IMR-90 (cell line): ENCODE results near the gene MLH1. TPM values are rescaled to one million over a fixed set of nuclear protein-coding genes. Genes with fewer than 3 reads are reported as not detected.

Experiments
- ATAC-seq: fragments of 200-7000 bp; cut with Tn5 transposase; 2 replicates; pipeline ENCODE4 v1.9.1; 2020; ENCODE audit warnings: low read depth, mild to moderate bottlenecking, moderate library complexity
- BruUV-seq: library from RNA; stranded (reverse); fragments of 400-500 nt; replicated peaks from 2 replicates; lab custom pipeline; 2021; lab: Mats Ljungman, UMichigan
- CTCF ChIA-PET: fragments of 300-600 bp; formaldehyde crosslinking; extraction: SDS; loops from one replicate; lab custom pipeline; 2021; ENCODE audit warnings: antibody characterized with exemption; lab: Yijun Ruan, JAX
- POLR2A ChIA-PET: fragments of 300-600 bp; sonication (Branson Sonifier 250); formaldehyde crosslinking; loops from one replicate; lab custom pipeline; 2022; ENCODE audit warnings: antibody characterized with exemption; ENCODE audit not compliant: unreplicated experiment; lab: Charles Lee
- DNase-seq: peaks from one replicate; pipeline ENCODE4 v3.0.0; 2013
- H2AFZ ChIP-seq: replicated peaks from 2 replicates; pipeline ENCODE3; 2013; ENCODE audit warnings: low read length, mild to moderate bottlenecking; ENCODE audit not compliant: poor library complexity
- H2AK5ac ChIP-seq: 2 replicates; pipeline ENCODE4 v1.6.1; 2013; ENCODE audit warnings: low read depth, low read length, inconsistent platforms
- H2AK9ac ChIP-seq: replicated peaks from 2 replicates; pipeline ENCODE3; 2013; ENCODE audit warnings: mild to moderate bottlenecking, low read depth, low read length, moderate library complexity; ENCODE audit not compliant: poor library complexity
- H2BK120ac ChIP-seq: 2 replicates; pipeline ENCODE4 v1.6.1; 2013; ENCODE audit warnings: low read depth, low read length, inconsistent platforms
- H2BK15ac ChIP-seq: 3 replicates; pipeline ENCODE4 v1.6.1; 2013; ENCODE audit warnings: low read depth, low read length, inconsistent platforms
- H2BK20ac ChIP-seq: 2 replicates; pipeline ENCODE4 v1.6.1; 2013; ENCODE audit warnings: low read depth, mild to moderate bottlenecking, inconsistent platforms, low read length, moderate library complexity
- H2BK5ac ChIP-seq: 2 replicates; pipeline ENCODE4 v1.6.1; 2013; ENCODE audit warnings: mild to moderate bottlenecking, low read depth, low read length, inconsistent platforms; ENCODE audit not compliant: poor library complexity, severe bottlenecking
- H3K14ac ChIP-seq: replicated peaks from 2 replicates; pipeline ENCODE4 v1.6.1; 2013; ENCODE audit warnings: low read depth, low read length, inconsistent platforms
- H3K18ac ChIP-seq: 2 replicates; pipeline ENCODE4 v1.6.1; 2013; ENCODE audit warnings: low read depth, low read length, control low read depth
- H3K23ac ChIP-seq: 2 replicates; pipeline ENCODE4 v1.6.1; 2013; ENCODE audit warnings: low read depth, low read length, inconsistent platforms
- H3K27ac ChIP-seq: 2 replicates; pipeline ENCODE4 v1.5.1; 2013; ENCODE audit warnings: mild to moderate bottlenecking, control low read depth, low read length; ENCODE audit not compliant: insufficient read depth
- H3K27me3 ChIP-seq: 2 replicates; pipeline ENCODE4 v1.6.1; 2013; ENCODE audit warnings: low read length; ENCODE audit not compliant: control insufficient read depth, insufficient read depth
- H3K36me3 ChIP-seq: 2 replicates; pipeline ENCODE4 v1.6.1; 2013; ENCODE audit warnings: low read length, mixed read lengths; ENCODE audit not compliant: control insufficient read depth, insufficient read depth
- H3K4ac ChIP-seq: 2 replicates; pipeline ENCODE4 v1.6.1; 2013; ENCODE audit warnings: low read depth, low read length, inconsistent platforms
- H3K4me1 ChIP-seq: 2 replicates; pipeline ENCODE4 v1.6.1; 2013; ENCODE audit warnings: low read length, mixed read lengths; ENCODE audit not compliant: control insufficient read depth, insufficient read depth
- H3K4me2 ChIP-seq: 2 replicates; pipeline ENCODE4 v1.6.1; 2013; ENCODE audit warnings: low read depth, mild to moderate bottlenecking, control low read depth, low read length, moderate library complexity
- H3K4me3 ChIP-seq: 2 replicates; pipeline ENCODE4 v1.5.1; 2013; ENCODE audit warnings: low read depth, mild to moderate bottlenecking, control low read depth, low read length, moderate library complexity; ENCODE audit not compliant: insufficient read depth
- H3K56ac ChIP-seq: 2 replicates; pipeline ENCODE4 v1.6.1; 2013; ENCODE audit warnings: low read length, inconsistent platforms; ENCODE audit not compliant: insufficient read depth; ENCODE audit errors: extremely low read depth
- H3K79me1 ChIP-seq, 2 experiments: 2 replicates each; pipeline ENCODE4 v1.6.1; 2013; ENCODE audit warnings: low read length in 2 of 2, inconsistent platforms in 1 of 2, low read depth in 1 of 2
- H3K9ac ChIP-seq: 2 replicates; pipeline ENCODE4 v1.6.1; 2013; ENCODE audit warnings: low read depth, low read length, control low read depth
- H3K9me1 ChIP-seq: 2 replicates; pipeline ENCODE4 v1.6.1; 2013; ENCODE audit warnings: low read length, inconsistent platforms; ENCODE audit not compliant: insufficient read depth
- H3K9me3 ChIP-seq: 2 replicates; pipeline ENCODE4 v1.6.1; 2013; ENCODE audit warnings: low read length; ENCODE audit not compliant: control insufficient read depth, insufficient read depth
- H4K20me1 ChIP-seq: 2 replicates; pipeline ENCODE4 v1.6.1; 2013; ENCODE audit warnings: low read length, inconsistent platforms; ENCODE audit not compliant: insufficient read depth
- H4K5ac ChIP-seq: 2 replicates; pipeline ENCODE4 v1.6.1; 2013; ENCODE audit warnings: mild to moderate bottlenecking, low read depth, low read length, control low read depth
- H4K8ac ChIP-seq, 2 experiments: 2 replicates each; pipeline ENCODE4 v1.6.1; 2013; ENCODE audit warnings: low read depth in 2 of 2, low read length in 2 of 2, control low read depth in 1 of 2, inconsistent platforms in 1 of 2
- H4K91ac ChIP-seq: 2 replicates; pipeline ENCODE4 v1.6.1; 2013; ENCODE audit warnings: low read depth, low read length, inconsistent platforms; ENCODE audit not compliant: insufficient read depth
- BHLHE40 ChIP-seq: fragments of 150-350 bp; IDR thresholded peaks from 2 replicates; pipeline ENCODE4 v1.6.1; 2016; ENCODE audit warnings: mild to moderate bottlenecking, low read depth, low read length
- CTCF ChIP-seq: conservative IDR thresholded peaks from 2 replicates; pipeline ENCODE4 v1.5.1; 2012; ENCODE audit warnings: mild to moderate bottlenecking, low read depth, low read length, improper control_type of control experiment
- MAZ ChIP-seq: IDR thresholded peaks from 2 replicates; pipeline ENCODE4 v1.6.1; 2012; ENCODE audit warnings: low read depth, mild to moderate bottlenecking, low read length, improper control_type of control experiment, moderate library complexity, borderline replicate concordance
- RCOR1 ChIP-seq: IDR thresholded peaks from 2 replicates; pipeline ENCODE4 v1.6.1; 2012; ENCODE audit warnings: mild to moderate bottlenecking, low read length, improper control_type of control experiment; ENCODE audit not compliant: insufficient replicate concordance
- SMC3 ChIP-seq: fragments of 150-350 bp; IDR thresholded peaks from 2 replicates; pipeline ENCODE4 v1.6.1; 2016; ENCODE audit warnings: low read depth, mild to moderate bottlenecking, antibody characterized with exemption, low read length, moderate library complexity
- WGBS, 2 experiments: methylation state at CpG; one replicate each; pipeline versions ENCODE4 v1.1.5 to v1.1.7; 2013; ENCODE audit warnings: missing lambda C conversion rate in 2 of 2; ENCODE audit not compliant: insufficient read length in 1 of 2; ENCODE audit errors: extremely low coverage in 2 of 2; 5-methylcytosine and 5-hydroxymethylcytosine counted together
- dilution Hi-C: fragments of 300-500 bp; cut with HindIII; formaldehyde crosslinking; loops from one replicate; pipeline ENCODE4 v1.14.3; 2018; ENCODE audit warnings: low sequenced_read_pairs; ENCODE audit not compliant: unreplicated experiment
- in situ Hi-C: fragments of 300-500 bp; cut with MboI; formaldehyde crosslinking; loops from 3 replicates; pipeline ENCODE4 v1.14.3; 2019; ENCODE audit warnings: low sequenced_read_pairs, inconsistent platforms, mixed read lengths
- intact Hi-C: fragments of 100-400 bp; cut with micrococcal nuclease; formaldehyde crosslinking; loops from 2 replicates; pipeline ENCODE4 v1.10.0; 2022
- polyA plus RNA-seq, 3 experiments: library from polyadenylated mRNA; depleted of rRNA; stranded (reverse); fragments of >200 nt; gene quantifications; 2 replicates each; pipeline ENCODE4 v1.2.3, GENCODE V29; 2012; ENCODE audit warnings: low replicate concordance in 1 of 3
- total RNA-seq: library from RNA; depleted of rRNA; stranded (reverse); fragments of >200 nt; gene quantifications from 2 replicates; pipeline ENCODE4 v1.2.3, GENCODE V29; 2012

Gene MLH1
- total and polyA plus RNA-seq, 2 of the 4 experiments (the other 2 are of a cell fraction) = 30.2 to 54.1 TPM

- H3K79me1 ChIP-seq = peaks cover 0 to 15% of the 10 kb centered on the region in 2 experiments; a peak in 2 of 4 replicates
- H3K56ac ChIP-seq = no peak overlapping the region
- dilution Hi-C loops (no loop called here), in situ Hi-C loops (no loop called here), intact Hi-C loops (no loop called here)
- no peak for TF ChIP-seq CTCF
- no peak for TF ChIP-seq MAZ
- TF ChIP-seq SMC3 = no peak
- TF ChIP-seq BHLHE40 = no peak
- TF ChIP-seq RCOR1 = no peak
- peak overlapping the region; percentile 85 for H3K14ac ChIP-seq
- peak overlapping the region; percentile 53; the same call in 1 of the 2 replicates for H2AK5ac ChIP-seq
- no peak overlapping the region for H3K23ac ChIP-seq
- H4K8ac ChIP-seq = no peak overlapping the region
- no peak overlapping the region for H4K5ac ChIP-seq
- H3K27me3 ChIP-seq = no peaks in the 10 kb centered on the region
- H2AFZ ChIP-seq = no peak overlapping the region
- peaks cover 3% of the 10 kb centered on the region for H3K9me3 ChIP-seq
- CTCF ChIA-PET = no interaction called here
- no peak overlapping the region for H3K4me3 ChIP-seq
- no peak overlapping the region for H3K4me2 ChIP-seq
- WGBS, 2 experiments = no CpG with 5 or more reads among the region's 1 CpG
- no peak overlapping the region; the same call in 2 of the 3 replicates for H2BK15ac ChIP-seq
- peak overlapping the region; percentile 57; the same call in 1 of the 2 replicates for H3K4ac ChIP-seq
- peaks cover 10% of the 10 kb centered on the region for H3K9me1 ChIP-seq
- no peak overlapping the region for H3K9ac ChIP-seq
- DNase-seq = peak; percentile 44
- POLR2A ChIA-PET = no interaction called here
- peak overlapping the region; percentile 20 for H2BK5ac ChIP-seq
- no peak overlapping the region for H2BK20ac ChIP-seq
- ATAC-seq = peak; percentile 60
- H3K4me1 ChIP-seq = peaks cover 2% of the 10 kb centered on the region
- peaks cover 25% of the 10 kb centered on the region for H3K36me3 ChIP-seq
- no peak overlapping the region for H3K27ac ChIP-seq
- H2AK9ac ChIP-seq = no peak overlapping the region
- 0 out of 2 replicates have a peak overlapping the region, but pooled peaks have one; percentile 45 for H4K91ac ChIP-seq
- no peaks in the 10 kb centered on the region for H4K20me1 ChIP-seq
- H3K18ac ChIP-seq = no peak overlapping the region
- no peak overlapping the region for H2BK120ac ChIP-seq
- BruUV-seq = no TSS peak
These were observed 46.9 kb downstream of the MLH1 start for GRCh38 chr3:37040231-37040630.
